Keratinocyte (primary cell): ENCODE measurements around the gene PRKAB2.
"Not testable (repeated sequence)": the region's sequence is repeated elsewhere in the genome, so short reads cannot be mapped to it uniquely, and the experiment has no call there.

Experiments used
- EZH2 ChIP-seq: IDR thresholded peaks from one replicate; pipeline ENCODE4 v1.6.1; 2012; ENCODE audit warnings: inconsistent platforms, mild to moderate bottlenecking, low read length, moderate library complexity
- TF ChIP-seq, protein P1 (sequence below), 3 experiments: IDR thresholded peaks in 1 of 3; conservative IDR thresholded peaks in 1 of 3; optimal IDR thresholded peaks in 1 of 3; 2 replicates in 2 of 3; 3 replicates in 1 of 3; pipeline versions ENCODE3 to v1.5.1; 2011; ENCODE audit warnings: low read length in 3 of 3, mild to moderate bottlenecking in 3 of 3, moderate library complexity in 2 of 3, control low read depth in 1 of 3, inconsistent platforms in 1 of 3; ENCODE audit not compliant: insufficient read depth in 2 of 3; ENCODE audit errors: extremely low read depth in 1 of 3

- TF ChIP-seq, protein P1, sequence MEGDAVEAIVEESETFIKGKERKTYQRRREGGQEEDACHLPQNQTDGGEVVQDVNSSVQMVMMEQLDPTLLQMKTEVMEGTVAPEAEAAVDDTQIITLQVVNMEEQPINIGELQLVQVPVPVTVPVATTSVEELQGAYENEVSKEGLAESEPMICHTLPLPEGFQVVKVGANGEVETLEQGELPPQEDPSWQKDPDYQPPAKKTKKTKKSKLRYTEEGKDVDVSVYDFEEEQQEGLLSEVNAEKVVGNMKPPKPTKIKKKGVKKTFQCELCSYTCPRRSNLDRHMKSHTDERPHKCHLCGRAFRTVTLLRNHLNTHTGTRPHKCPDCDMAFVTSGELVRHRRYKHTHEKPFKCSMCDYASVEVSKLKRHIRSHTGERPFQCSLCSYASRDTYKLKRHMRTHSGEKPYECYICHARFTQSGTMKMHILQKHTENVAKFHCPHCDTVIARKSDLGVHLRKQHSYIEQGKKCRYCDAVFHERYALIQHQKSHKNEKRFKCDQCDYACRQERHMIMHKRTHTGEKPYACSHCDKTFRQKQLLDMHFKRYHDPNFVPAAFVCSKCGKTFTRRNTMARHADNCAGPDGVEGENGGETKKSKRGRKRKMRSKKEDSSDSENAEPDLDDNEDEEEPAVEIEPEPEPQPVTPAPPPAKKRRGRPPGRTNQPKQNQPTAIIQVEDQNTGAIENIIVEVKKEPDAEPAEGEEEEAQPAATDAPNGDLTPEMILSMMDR (optimal IDR thresholded peaks at IDR 0.05 in 1 of 3, IDR thresholded peaks at IDR 0.05 in 1 of 3, conservative IDR thresholded peaks at IDR 0.05 in 1 of 3; ENCODE audit: extremely low read depth in 1 of 3, insufficient read depth in 2 of 3, low read length in 3 of 3), result not testable (repeated sequence)
- not testable (repeated sequence) for TF ChIP-seq EZH2
Measured at GRCh38 chr1:147106407-147106881, 65.8 kb downstream of the PRKAB2 start.
